ENCODE results near the gene APBB1IP. TPM values are rescaled to one million over a fixed set of nuclear protein-coding genes. Genes with fewer than 3 reads are reported as not detected.
A peak's percentile ranks its signal among the peaks of the same experiment; 100 is the strongest.

The APBB1IP gene
- total and polyA plus RNA-seq, 9 of the 15 experiments (the other 6 are each of a cell fraction or from before 2014, with no cell fraction given): 0.03 to 0.11 (median 0.06) TPM; not detected in 4

DNA sequence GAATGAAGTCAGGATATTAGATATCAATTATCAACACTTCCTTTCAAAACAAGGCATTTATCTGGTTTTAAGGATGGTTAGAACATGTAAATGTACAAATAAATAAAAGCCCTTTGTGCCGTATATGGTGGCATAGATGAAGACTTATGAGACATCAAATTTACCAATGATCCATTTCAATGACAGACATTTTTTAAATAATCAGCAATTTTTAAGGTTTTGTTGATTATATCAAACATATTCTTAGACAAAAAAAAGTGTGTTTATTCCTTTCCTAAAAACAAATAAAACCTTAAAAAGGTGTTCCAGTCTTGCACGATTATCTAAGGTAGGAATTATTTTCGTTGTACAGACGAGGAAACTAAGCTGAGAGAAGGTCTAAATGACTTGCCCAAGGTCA lies 13.8 kb downstream of the APBB1IP start:
- Histone ChIP-seq H3K9me3 (replicated peaks; ENCODE audit: control insufficient read depth, insufficient read depth, low read depth, low read length) (no peaks in the 10 kb centered on the region), H3K9ac (ENCODE audit: insufficient read depth in 1 of 2, low read depth in 2 of 2, low read length in 2 of 2) (no peak overlapping the region), H4K20me1 (replicated peaks; ENCODE audit: control insufficient read depth, insufficient read depth, low read length) (no peaks in the 10 kb centered on the region), H3K4me1 (replicated peaks in 1 of 2; ENCODE audit: control insufficient read depth in 2 of 2, insufficient read depth in 2 of 2, low read length in 2 of 2) (no peaks in the 10 kb centered on the region), H2AFZ (ENCODE audit: low read depth, low read length) (no peak overlapping the region), H3K27me3 (ENCODE audit: control insufficient read depth in 2 of 2, insufficient read depth in 2 of 2, low read length in 2 of 2) (no peaks in the 10 kb centered on the region), H3K36me3 (ENCODE audit: control insufficient read depth, insufficient read depth, low read length) (no peaks in the 10 kb centered on the region), H3K4me3 (no peak overlapping the region), H3K79me2 (ENCODE audit: control insufficient read depth, insufficient read depth, low read length) (no peaks in the 10 kb centered on the region), H3K27ac (ENCODE audit: extremely low read depth, low read depth, low read length) (no peak overlapping the region), H3K4me2 (ENCODE audit: insufficient read depth, low read length) (no peak overlapping the region), H3K9me1 (ENCODE audit: control insufficient read depth, insufficient read depth, low read length) (no peaks in the 10 kb centered on the region)
- BruUV-seq (replicated peaks): no TSS peak
- no peak for FAIRE-seq
- intact Hi-C loops (cut with micrococcal nuclease) (no loop called here), in situ Hi-C loops (cut with MboI) (no loop called here)
- DNase-seq (ENCODE audit: extremely low read depth in 1 of 4, low spot score in 3 of 4): no peak
- ChIA-PET POLR2A (interaction anchor here (0.7 kb wide), 1 partner anchor 17 kb away, joined by 3 read pairs; no protein-coding TSS in a partner anchor), CTCF (ENCODE audit: low intra/inter-chr PET ratio) (no interaction called here)
- 0% methylated on average over 4 of the region's 4 CpGs for WGBS (ENCODE audit: insufficient coverage, low coverage, missing lambda C conversion rate)
- no peak for ATAC-seq
- TF ChIP-seq NR2F6 (CRISPR knock-in tag; IDR thresholded peaks at IDR 0.05) (no peak), ZNF347 (CRISPR knock-in tag; IDR thresholded peaks at IDR 0.05; ENCODE audit: low read depth) (no peak), C11orf30 (IDR thresholded peaks at IDR 0.05; ENCODE audit: low read depth) (peak; percentile 47; the same call in 1 of the 2 replicates), MAFF (IDR thresholded peaks at IDR 0.05; ENCODE audit: low read length) (peak; percentile 9; the same call in 1 of the 2 replicates), ZNF316 (IDR thresholded peaks at IDR 0.05) (peak; percentile 80), MAFG (tag; conservative IDR thresholded peaks at IDR 0.05) (0 out of 2 replicates have a peak, but pooled peaks have one; percentile 13), HEY1 (CRISPR knock-in tag; IDR thresholded peaks at IDR 0.05; ENCODE audit: borderline replicate concordance) (no peak)
- TF ChIP-seq, protein P1, sequence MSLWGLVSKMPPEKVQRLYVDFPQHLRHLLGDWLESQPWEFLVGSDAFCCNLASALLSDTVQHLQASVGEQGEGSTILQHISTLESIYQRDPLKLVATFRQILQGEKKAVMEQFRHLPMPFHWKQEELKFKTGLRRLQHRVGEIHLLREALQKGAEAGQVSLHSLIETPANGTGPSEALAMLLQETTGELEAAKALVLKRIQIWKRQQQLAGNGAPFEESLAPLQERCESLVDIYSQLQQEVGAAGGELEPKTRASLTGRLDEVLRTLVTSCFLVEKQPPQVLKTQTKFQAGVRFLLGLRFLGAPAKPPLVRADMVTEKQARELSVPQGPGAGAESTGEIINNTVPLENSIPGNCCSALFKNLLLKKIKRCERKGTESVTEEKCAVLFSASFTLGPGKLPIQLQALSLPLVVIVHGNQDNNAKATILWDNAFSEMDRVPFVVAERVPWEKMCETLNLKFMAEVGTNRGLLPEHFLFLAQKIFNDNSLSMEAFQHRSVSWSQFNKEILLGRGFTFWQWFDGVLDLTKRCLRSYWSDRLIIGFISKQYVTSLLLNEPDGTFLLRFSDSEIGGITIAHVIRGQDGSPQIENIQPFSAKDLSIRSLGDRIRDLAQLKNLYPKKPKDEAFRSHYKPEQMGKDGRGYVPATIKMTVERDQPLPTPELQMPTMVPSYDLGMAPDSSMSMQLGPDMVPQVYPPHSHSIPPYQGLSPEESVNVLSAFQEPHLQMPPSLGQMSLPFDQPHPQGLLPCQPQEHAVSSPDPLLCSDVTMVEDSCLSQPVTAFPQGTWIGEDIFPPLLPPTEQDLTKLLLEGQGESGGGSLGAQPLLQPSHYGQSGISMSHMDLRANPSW (CRISPR knock-in tag; IDR thresholded peaks at IDR 0.05): no peak
- TF ChIP-seq, protein P2, sequence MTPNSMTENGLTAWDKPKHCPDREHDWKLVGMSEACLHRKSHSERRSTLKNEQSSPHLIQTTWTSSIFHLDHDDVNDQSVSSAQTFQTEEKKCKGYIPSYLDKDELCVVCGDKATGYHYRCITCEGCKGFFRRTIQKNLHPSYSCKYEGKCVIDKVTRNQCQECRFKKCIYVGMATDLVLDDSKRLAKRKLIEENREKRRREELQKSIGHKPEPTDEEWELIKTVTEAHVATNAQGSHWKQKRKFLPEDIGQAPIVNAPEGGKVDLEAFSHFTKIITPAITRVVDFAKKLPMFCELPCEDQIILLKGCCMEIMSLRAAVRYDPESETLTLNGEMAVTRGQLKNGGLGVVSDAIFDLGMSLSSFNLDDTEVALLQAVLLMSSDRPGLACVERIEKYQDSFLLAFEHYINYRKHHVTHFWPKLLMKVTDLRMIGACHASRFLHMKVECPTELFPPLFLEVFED (CRISPR knock-in tag; conservative IDR thresholded peaks at IDR 0.05): no peak
- TF ChIP-seq, protein P3, sequence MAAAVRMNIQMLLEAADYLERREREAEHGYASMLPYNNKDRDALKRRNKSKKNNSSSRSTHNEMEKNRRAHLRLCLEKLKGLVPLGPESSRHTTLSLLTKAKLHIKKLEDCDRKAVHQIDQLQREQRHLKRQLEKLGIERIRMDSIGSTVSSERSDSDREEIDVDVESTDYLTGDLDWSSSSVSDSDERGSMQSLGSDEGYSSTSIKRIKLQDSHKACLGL (CRISPR knock-in tag; IDR thresholded peaks at IDR 0.05; ENCODE audit: borderline replicate concordance, poor library complexity, severe bottlenecking): no peak

Data from K562 (cell line).